C4-2B (cell line): ENCODE measurements around the gene FNIP2.
"Not testable (repeated sequence)": the region's sequence is repeated elsewhere in the genome, so short reads cannot be mapped to it uniquely, and the experiment has no call there.

Source experiments
- ZFX ChIP-seq: fragments of 450-650 bp; IDR thresholded peaks from 2 replicates; pipeline ENCODE4 v1.6.1; 2017
- TF ChIP-seq, protein P1 (sequence below): fragments of 450-650 bp; conservative IDR thresholded peaks from 2 replicates; pipeline ENCODE4 v1.5.1; 2017; ENCODE audit warnings: mild to moderate bottlenecking

DNA sequence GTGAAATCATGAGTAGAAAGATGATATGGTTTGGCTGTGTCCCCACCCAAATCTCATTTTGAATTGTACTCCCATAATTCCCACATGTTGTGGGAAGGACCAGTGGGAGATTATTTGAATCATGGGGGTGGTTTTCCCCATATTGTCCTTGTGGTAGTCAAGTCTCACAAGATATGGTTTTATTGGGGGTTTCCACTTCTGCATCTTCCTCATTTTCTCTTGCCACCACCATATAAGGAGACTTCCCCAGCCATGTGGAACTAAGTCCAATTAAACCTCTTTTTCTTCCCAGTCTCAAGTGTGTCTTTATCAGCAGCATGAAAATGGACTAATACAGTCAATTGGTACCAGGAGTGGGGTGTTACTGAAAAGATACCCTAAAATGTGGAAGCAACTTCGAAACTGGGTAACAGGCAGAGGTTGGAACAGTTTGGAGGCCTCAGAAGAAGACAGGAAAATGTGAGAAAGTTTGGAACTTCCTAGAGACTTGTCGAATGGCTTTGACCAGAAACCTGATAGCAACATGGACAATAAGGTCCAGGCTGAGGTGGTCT is 183.5 kb downstream of the FNIP2 start:
- TF ChIP-seq, protein P1, sequence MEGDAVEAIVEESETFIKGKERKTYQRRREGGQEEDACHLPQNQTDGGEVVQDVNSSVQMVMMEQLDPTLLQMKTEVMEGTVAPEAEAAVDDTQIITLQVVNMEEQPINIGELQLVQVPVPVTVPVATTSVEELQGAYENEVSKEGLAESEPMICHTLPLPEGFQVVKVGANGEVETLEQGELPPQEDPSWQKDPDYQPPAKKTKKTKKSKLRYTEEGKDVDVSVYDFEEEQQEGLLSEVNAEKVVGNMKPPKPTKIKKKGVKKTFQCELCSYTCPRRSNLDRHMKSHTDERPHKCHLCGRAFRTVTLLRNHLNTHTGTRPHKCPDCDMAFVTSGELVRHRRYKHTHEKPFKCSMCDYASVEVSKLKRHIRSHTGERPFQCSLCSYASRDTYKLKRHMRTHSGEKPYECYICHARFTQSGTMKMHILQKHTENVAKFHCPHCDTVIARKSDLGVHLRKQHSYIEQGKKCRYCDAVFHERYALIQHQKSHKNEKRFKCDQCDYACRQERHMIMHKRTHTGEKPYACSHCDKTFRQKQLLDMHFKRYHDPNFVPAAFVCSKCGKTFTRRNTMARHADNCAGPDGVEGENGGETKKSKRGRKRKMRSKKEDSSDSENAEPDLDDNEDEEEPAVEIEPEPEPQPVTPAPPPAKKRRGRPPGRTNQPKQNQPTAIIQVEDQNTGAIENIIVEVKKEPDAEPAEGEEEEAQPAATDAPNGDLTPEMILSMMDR, result not testable (repeated sequence)
- not testable (repeated sequence) for TF ChIP-seq ZFX
